ENCODE results near the gene SNX4.

Gene SNX4

GRCh38 chr3:125402639-125403038 is 117.4 kb downstream of the SNX4 start:
- H3K27me3 ChIP-seq (replicated peaks; ENCODE audit: control insufficient read depth, insufficient read depth, low read length), result no peaks in the 10 kb centered on the region
- DNase-seq (ENCODE audit: extremely low read depth, insufficient read length), result no peak
- no peak overlapping the region for H3K4me3 ChIP-seq (replicated peaks; ENCODE audit: low read depth, low read length)
- TF ChIP-seq, protein P1, sequence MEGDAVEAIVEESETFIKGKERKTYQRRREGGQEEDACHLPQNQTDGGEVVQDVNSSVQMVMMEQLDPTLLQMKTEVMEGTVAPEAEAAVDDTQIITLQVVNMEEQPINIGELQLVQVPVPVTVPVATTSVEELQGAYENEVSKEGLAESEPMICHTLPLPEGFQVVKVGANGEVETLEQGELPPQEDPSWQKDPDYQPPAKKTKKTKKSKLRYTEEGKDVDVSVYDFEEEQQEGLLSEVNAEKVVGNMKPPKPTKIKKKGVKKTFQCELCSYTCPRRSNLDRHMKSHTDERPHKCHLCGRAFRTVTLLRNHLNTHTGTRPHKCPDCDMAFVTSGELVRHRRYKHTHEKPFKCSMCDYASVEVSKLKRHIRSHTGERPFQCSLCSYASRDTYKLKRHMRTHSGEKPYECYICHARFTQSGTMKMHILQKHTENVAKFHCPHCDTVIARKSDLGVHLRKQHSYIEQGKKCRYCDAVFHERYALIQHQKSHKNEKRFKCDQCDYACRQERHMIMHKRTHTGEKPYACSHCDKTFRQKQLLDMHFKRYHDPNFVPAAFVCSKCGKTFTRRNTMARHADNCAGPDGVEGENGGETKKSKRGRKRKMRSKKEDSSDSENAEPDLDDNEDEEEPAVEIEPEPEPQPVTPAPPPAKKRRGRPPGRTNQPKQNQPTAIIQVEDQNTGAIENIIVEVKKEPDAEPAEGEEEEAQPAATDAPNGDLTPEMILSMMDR (IDR thresholded peaks at IDR 0.05; ENCODE audit: insufficient read depth, low read length, poor library complexity, severe bottlenecking), result no peak
- no peaks in the 10 kb centered on the region for H3K36me3 ChIP-seq (ENCODE audit: control insufficient read depth, insufficient read depth, low read length)

GRCh38 chr3:125401402-125401801 is 118.6 kb downstream of the SNX4 start:
- Histone ChIP-seq H3K4me3 (replicated peaks; ENCODE audit: low read depth, low read length) (no peak overlapping the region), H3K36me3 (ENCODE audit: control insufficient read depth, insufficient read depth, low read length) (no peaks in the 10 kb centered on the region), H3K27me3 (replicated peaks; ENCODE audit: control insufficient read depth, insufficient read depth, low read length) (no peaks in the 10 kb centered on the region)
- DNase-seq (ENCODE audit: extremely low read depth, insufficient read length), result no peak
- TF ChIP-seq, protein P1 (IDR thresholded peaks at IDR 0.05; ENCODE audit: insufficient read depth, low read length, poor library complexity, severe bottlenecking), result no peak

- DNase-seq (ENCODE audit: extremely low read depth, insufficient read length), result no peak
- Histone ChIP-seq H3K36me3 (ENCODE audit: control insufficient read depth, insufficient read depth, low read length) (no peaks in the 10 kb centered on the region), H3K4me3 (replicated peaks; ENCODE audit: low read depth, low read length) (no peak overlapping the region), H3K27me3 (replicated peaks; ENCODE audit: control insufficient read depth, insufficient read depth, low read length) (no peaks in the 10 kb centered on the region)
- TF ChIP-seq, protein P1 (IDR thresholded peaks at IDR 0.05; ENCODE audit: insufficient read depth, low read length, poor library complexity, severe bottlenecking), result peak; percentile 38
Observed at GRCh38 chr3:125398952-125399351, 121.0 kb downstream of the SNX4 start.
